DOHH2 (cell line): Measurements from ENCODE around the gene SUMF2.
A peak's percentile ranks its signal among the peaks of the same experiment; 100 is the strongest.

Source experiments
- EZH2phosphoT487 ChIP-seq: fragments of 200-600 bp; sonication (generic); IDR thresholded peaks from 2 replicates; pipeline ENCODE4 v1.6.1; 2017; ENCODE audit warnings: borderline replicate concordance, mild to moderate bottlenecking, antibody characterized with exemption, low read length, moderate library complexity, mixed read lengths
- TF ChIP-seq, protein P1 (sequence below): fragments of 200-600 bp; sonication (generic); IDR thresholded peaks from one replicate; pipeline ENCODE4 v1.5.1; 2014; ENCODE audit warnings: antibody characterized with exemption, mild to moderate bottlenecking, low read depth, low read length; ENCODE audit not compliant: poor library complexity, severe bottlenecking

GRCh38 chr7:56092789-56093531 lies 28.9 kb downstream of the SUMF2 start, which contains the start of gene PHKG1:
- TF ChIP-seq, protein P1, sequence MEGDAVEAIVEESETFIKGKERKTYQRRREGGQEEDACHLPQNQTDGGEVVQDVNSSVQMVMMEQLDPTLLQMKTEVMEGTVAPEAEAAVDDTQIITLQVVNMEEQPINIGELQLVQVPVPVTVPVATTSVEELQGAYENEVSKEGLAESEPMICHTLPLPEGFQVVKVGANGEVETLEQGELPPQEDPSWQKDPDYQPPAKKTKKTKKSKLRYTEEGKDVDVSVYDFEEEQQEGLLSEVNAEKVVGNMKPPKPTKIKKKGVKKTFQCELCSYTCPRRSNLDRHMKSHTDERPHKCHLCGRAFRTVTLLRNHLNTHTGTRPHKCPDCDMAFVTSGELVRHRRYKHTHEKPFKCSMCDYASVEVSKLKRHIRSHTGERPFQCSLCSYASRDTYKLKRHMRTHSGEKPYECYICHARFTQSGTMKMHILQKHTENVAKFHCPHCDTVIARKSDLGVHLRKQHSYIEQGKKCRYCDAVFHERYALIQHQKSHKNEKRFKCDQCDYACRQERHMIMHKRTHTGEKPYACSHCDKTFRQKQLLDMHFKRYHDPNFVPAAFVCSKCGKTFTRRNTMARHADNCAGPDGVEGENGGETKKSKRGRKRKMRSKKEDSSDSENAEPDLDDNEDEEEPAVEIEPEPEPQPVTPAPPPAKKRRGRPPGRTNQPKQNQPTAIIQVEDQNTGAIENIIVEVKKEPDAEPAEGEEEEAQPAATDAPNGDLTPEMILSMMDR, result peak; percentile 32
- no peak for TF ChIP-seq EZH2phosphoT487
